ENCODE measurements around the gene COX6A1. TPM values are rescaled to one million over a fixed set of nuclear protein-coding genes. Genes with fewer than 3 reads are reported as not detected.

COX6A1 gene
- total and polyA plus RNA-seq, 2 donors (not counting 3 experiments of a cell fraction or from before 2014, with no cell fraction given), result 299 to 1,327 TPM

DNA sequence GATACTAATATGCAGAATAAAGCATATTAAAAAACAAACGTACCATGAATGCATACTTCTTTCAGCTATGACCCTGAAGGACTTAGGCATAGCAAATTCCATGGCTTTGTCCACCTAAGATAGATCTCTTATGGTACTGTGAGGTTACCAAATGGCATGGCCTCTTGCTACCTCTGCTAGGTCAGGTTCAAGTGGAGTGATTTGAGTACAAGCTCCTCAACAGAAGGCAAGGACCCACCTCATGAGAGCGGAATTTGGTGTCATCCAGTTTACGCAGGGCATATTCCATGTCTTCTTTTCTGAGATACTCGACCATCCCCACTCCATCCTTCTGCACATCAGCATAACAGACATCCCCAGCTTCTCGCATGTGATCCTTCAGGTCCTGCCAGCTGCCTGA lies 25.8 kb downstream of the COX6A1 start:
- H3K9me1 ChIP-seq (replicated peaks; ENCODE audit: control insufficient read depth, extremely low read depth, insufficient read depth, low read length), result no peaks in the 10 kb centered on the region
- H3K36me3 ChIP-seq (ENCODE audit: control insufficient read depth in 2 of 2, extremely low read depth in 1 of 2, insufficient read depth in 2 of 2, low read length in 2 of 2), result peaks cover 34 to 43% of the 10 kb centered on the region in 2 experiments
- no peak for TF ChIP-seq GATA2 (IDR thresholded peaks at IDR 0.05; ENCODE audit: insufficient read depth, insufficient read length, low read depth, low read length)
- TF ChIP-seq, protein P1, sequence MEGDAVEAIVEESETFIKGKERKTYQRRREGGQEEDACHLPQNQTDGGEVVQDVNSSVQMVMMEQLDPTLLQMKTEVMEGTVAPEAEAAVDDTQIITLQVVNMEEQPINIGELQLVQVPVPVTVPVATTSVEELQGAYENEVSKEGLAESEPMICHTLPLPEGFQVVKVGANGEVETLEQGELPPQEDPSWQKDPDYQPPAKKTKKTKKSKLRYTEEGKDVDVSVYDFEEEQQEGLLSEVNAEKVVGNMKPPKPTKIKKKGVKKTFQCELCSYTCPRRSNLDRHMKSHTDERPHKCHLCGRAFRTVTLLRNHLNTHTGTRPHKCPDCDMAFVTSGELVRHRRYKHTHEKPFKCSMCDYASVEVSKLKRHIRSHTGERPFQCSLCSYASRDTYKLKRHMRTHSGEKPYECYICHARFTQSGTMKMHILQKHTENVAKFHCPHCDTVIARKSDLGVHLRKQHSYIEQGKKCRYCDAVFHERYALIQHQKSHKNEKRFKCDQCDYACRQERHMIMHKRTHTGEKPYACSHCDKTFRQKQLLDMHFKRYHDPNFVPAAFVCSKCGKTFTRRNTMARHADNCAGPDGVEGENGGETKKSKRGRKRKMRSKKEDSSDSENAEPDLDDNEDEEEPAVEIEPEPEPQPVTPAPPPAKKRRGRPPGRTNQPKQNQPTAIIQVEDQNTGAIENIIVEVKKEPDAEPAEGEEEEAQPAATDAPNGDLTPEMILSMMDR (IDR thresholded peaks at IDR 0.05; ENCODE audit: extremely low read depth in 1 of 2, insufficient read depth in 1 of 2, low read depth in 1 of 2, low read length in 2 of 2), result no peak
- TF ChIP-seq JUN (IDR thresholded peaks at IDR 0.05; ENCODE audit: borderline replicate concordance, insufficient read depth, insufficient read length, low read depth), result no peak
- TF ChIP-seq EZH2 (IDR thresholded peaks at IDR 0.05; ENCODE audit: borderline replicate concordance, low read depth, low read length, severe bottlenecking), result no peak
- no peak for TF ChIP-seq MYC (IDR thresholded peaks at IDR 0.05; ENCODE audit: low read depth, low read length)
- no peak for TF ChIP-seq POLR2AphosphoS5 (IDR thresholded peaks at IDR 0.05; ENCODE audit: insufficient read depth, low read depth, low read length)
- TF ChIP-seq POLR2A (IDR thresholded peaks at IDR 0.05; ENCODE audit: low read depth, low read length), result no peak
- TF ChIP-seq, protein P2, sequence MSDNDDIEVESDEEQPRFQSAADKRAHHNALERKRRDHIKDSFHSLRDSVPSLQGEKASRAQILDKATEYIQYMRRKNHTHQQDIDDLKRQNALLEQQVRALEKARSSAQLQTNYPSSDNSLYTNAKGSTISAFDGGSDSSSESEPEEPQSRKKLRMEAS (IDR thresholded peaks at IDR 0.05; ENCODE audit: insufficient read depth, insufficient read length), result no peak
- no peak for TF ChIP-seq FOS (IDR thresholded peaks at IDR 0.05; ENCODE audit: borderline replicate concordance, insufficient read depth, low read length)
- no peaks in the 10 kb centered on the region for H3K4me1 ChIP-seq (ENCODE audit: control insufficient read depth, extremely low read depth, insufficient read depth, low read length)
- dilution Hi-C loops (cut with MboI; ENCODE audit: extremely low pct_ligation_motif_present, low sequenced_read_pairs), result no loop called here
- H3K9ac ChIP-seq (replicated peaks; ENCODE audit: extremely low read depth, insufficient read depth, low read length), result no peak overlapping the region
- DNase-seq (ENCODE audit: low read depth, low spot score) (no peak), FAIRE-seq (no peak)
- ChIA-PET POLR2A (no interaction called here), CTCF (interaction anchor here (0.8 to 1.4 kb wide), 3 partner anchors 8 to 162 kb away, joined by 3 read pairs; partner anchors contain the start of gene SIRT4)
- no peaks in the 10 kb centered on the region for H3K27me3 ChIP-seq (ENCODE audit: control insufficient read depth in 2 of 2, insufficient read depth in 2 of 2, low read length in 2 of 2)
- no TSS peak for BruUV-seq (replicated peaks)
- peaks cover 50% of the 10 kb centered on the region for H3K79me2 ChIP-seq (ENCODE audit: control insufficient read depth, insufficient read depth, low read length)
- intact Hi-C loops (cut with micrococcal nuclease), result no loop called here
- H4K20me1 ChIP-seq (replicated peaks; ENCODE audit: control insufficient read depth, extremely low read depth, insufficient read depth, low read length), result peaks cover 2% of the 10 kb centered on the region
- H3K9me3 ChIP-seq (replicated peaks; ENCODE audit: control insufficient read depth, insufficient read depth, low read length), result no peaks in the 10 kb centered on the region
- H3K4me3 ChIP-seq (replicated peaks in 1 of 3; ENCODE audit: insufficient read depth in 1 of 3, low read depth in 1 of 3, low read length in 3 of 3), result no peak overlapping the region
- no peak overlapping the region for H3K4me2 ChIP-seq (ENCODE audit: insufficient read depth, low read length)
- H3K27ac ChIP-seq (ENCODE audit: insufficient read depth, low read depth, low read length), result no peak overlapping the region
- H2AFZ ChIP-seq (ENCODE audit: low read depth, low read length), result no peak overlapping the region
